DOHH2 (cell line): ENCODE measurements around the gene OCA2.

Experiments used
- H3F3A ChIP-seq: fragments of 200-600 bp; sonication (generic), shearing (Covaris generic); 2 replicates; pipeline ENCODE4 v1.6.0; 2016; ENCODE audit warnings: antibody characterized with exemption, mild to moderate bottlenecking; ENCODE audit not compliant: control insufficient read depth, insufficient read depth
- H3K27ac ChIP-seq: fragments of 200-600 bp; sonication (generic); 2 replicates; pipeline ENCODE4 v1.5.1; 2014; ENCODE audit warnings: low read depth, mild to moderate bottlenecking, low read length, moderate library complexity
- H3K27me3 ChIP-seq: fragments of 200-600 bp; sonication (generic); 2 replicates; pipeline ENCODE4 v1.6.1; 2014; ENCODE audit warnings: mild to moderate bottlenecking, low read length, mixed read lengths; ENCODE audit not compliant: control insufficient read depth
- H3K36me3 ChIP-seq: fragments of 200-600 bp; sonication (generic); 2 replicates; pipeline ENCODE4 v1.6.1; 2014; ENCODE audit warnings: mild to moderate bottlenecking, low read length, moderate library complexity, mixed read lengths; ENCODE audit not compliant: control insufficient read depth
- H3K4me1 ChIP-seq: fragments of 200-600 bp; sonication (generic); 2 replicates; pipeline ENCODE4 v1.6.1; 2014; ENCODE audit warnings: mild to moderate bottlenecking, low read length, mixed read lengths; ENCODE audit not compliant: control insufficient read depth
- H3K4me2 ChIP-seq: fragments of 200-600 bp; sonication (generic); 2 replicates; pipeline ENCODE4 v1.6.0; 2014; ENCODE audit warnings: mild to moderate bottlenecking, low read length, moderate library complexity
- H3K4me3 ChIP-seq: fragments of 200-600 bp; sonication (generic); 2 replicates; pipeline ENCODE4 v1.5.1; 2014; ENCODE audit warnings: mild to moderate bottlenecking, low read length, mixed read lengths
- H3K79me2 ChIP-seq: fragments of 200-600 bp; sonication (generic); 2 replicates; pipeline ENCODE4 v1.6.1; 2014; ENCODE audit warnings: mild to moderate bottlenecking, low read length, mixed read lengths; ENCODE audit not compliant: control insufficient read depth
- H3K9me2 ChIP-seq: fragments of 200-600 bp; sonication (generic); replicated peaks from 2 replicates; pipeline ENCODE4 v1.6.1; 2014; ENCODE audit warnings: mild to moderate bottlenecking, low read length, mixed read lengths; ENCODE audit not compliant: control insufficient read depth
- H3K9me3 ChIP-seq: fragments of 200-600 bp; sonication (generic); 2 replicates; pipeline ENCODE4 v1.6.1; 2014; ENCODE audit warnings: antibody characterized with exemption, low read length, mixed read lengths; ENCODE audit not compliant: control insufficient read depth, insufficient read depth
- H4K20me1 ChIP-seq: fragments of 200-600 bp; sonication (generic); 2 replicates; pipeline ENCODE4 v1.6.0; 2014; ENCODE audit warnings: low read depth, mild to moderate bottlenecking, antibody characterized with exemption, low read length, moderate library complexity; ENCODE audit not compliant: control insufficient read depth, insufficient read depth
- CTCF ChIP-seq: fragments of 200-600 bp; sonication (generic); IDR thresholded peaks from one replicate; pipeline ENCODE4 v1.5.1; 2014; ENCODE audit warnings: antibody characterized with exemption, mild to moderate bottlenecking, low read depth, low read length; ENCODE audit not compliant: poor library complexity, severe bottlenecking
- EZH2phosphoT487 ChIP-seq: fragments of 200-600 bp; sonication (generic); IDR thresholded peaks from 2 replicates; pipeline ENCODE4 v1.6.1; 2017; ENCODE audit warnings: borderline replicate concordance, mild to moderate bottlenecking, antibody characterized with exemption, low read length, moderate library complexity, mixed read lengths

Gene OCA2

GRCh38 chr15:28107111-28107903, 8.2 kb upstream of the OCA2 start:
- H3K36me3 ChIP-seq, result peaks cover 9% of the 10 kb centered on the region
- no peaks in the 10 kb centered on the region for H4K20me1 ChIP-seq
- H3F3A ChIP-seq, result no peaks in the 10 kb centered on the region
- no peak overlapping the region for H3K27ac ChIP-seq
- H3K27me3 ChIP-seq, result no peaks in the 10 kb centered on the region
- no peak overlapping the region for H3K4me2 ChIP-seq
- H3K79me2 ChIP-seq, result no peaks in the 10 kb centered on the region
- no peaks in the 10 kb centered on the region for H3K4me1 ChIP-seq
- H3K9me2 ChIP-seq, result no peaks in the 10 kb centered on the region
- TF ChIP-seq CTCF, result no peak
- no peak for TF ChIP-seq EZH2phosphoT487
- no peaks in the 10 kb centered on the region for H3K9me3 ChIP-seq
- no peak overlapping the region for H3K4me3 ChIP-seq

DNA sequence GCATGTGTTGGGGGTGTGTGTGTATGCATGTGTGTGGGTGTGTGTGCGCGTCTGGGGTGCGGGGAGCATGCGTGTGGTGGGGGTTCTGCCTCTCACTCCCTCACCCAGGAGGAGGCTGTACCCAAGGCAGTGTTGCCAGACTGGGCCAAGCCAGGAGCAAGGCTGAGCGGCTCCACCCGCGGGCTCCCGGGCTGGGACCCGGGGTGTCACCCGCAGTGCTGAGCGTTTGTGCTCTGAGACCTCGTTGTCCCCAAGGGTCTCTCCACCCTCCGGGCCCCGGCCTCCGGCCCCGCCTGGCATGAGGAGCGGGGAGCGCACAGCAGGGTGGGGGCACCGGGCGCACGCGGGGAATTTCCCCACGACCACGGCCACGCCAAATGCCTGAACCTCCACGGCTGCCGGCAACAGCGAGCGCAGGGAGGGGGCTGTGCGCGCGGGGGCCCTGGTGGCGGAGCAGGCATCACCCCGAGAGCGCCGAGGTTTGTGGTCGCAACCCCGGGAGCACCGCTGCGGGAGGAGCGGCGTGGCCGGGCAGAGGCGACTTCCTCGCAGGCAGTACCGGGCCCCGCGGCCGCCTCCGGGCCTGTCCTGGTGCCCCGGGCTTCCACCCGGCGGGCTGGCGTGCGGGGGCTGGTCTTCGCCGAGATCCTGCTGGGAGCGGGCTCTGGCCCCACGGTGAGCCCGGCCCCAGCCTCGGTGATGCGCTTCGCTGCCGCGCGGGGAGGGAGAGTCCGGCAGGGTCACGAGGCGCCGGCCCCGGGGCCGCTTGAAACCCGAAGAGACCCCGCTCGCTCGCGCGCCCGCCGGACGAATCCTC, 7.4 kb upstream of the OCA2 start:
- peaks cover 2% of the 10 kb centered on the region for H3K36me3 ChIP-seq
- TF ChIP-seq CTCF (no peak), EZH2phosphoT487 (no peak)
- H3K9me2 ChIP-seq, result no peaks in the 10 kb centered on the region
- no peak overlapping the region for H3K27ac ChIP-seq
- no peak overlapping the region for H3K4me3 ChIP-seq
- no peaks in the 10 kb centered on the region for H3K79me2 ChIP-seq
- no peaks in the 10 kb centered on the region for H3K27me3 ChIP-seq
- H3K9me3 ChIP-seq, result no peaks in the 10 kb centered on the region
- H4K20me1 ChIP-seq, result no peaks in the 10 kb centered on the region
- no peaks in the 10 kb centered on the region for H3F3A ChIP-seq
- no peak overlapping the region for H3K4me2 ChIP-seq
- H3K4me1 ChIP-seq, result no peaks in the 10 kb centered on the region

DNA sequence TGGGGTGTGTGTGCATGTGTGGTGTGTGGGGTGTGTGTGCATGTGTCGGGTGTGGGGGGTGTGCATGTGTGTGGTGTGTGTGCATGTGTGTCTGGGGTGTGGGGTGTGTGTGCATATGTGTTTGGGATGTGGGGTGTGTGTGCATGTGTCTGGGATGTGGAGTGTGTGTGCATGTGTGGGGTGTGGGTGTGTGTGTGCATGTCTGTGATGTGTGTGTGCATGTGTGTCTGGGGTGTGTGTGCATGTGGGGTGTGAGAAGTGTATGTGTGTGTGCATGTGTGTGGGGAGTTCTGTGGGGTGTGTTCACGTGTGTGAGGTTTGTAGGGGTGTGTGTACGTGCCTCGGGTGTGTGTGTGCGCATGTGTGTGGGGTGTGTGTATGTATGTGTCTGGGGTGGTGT, 6.7 kb upstream of the OCA2 start:
- H3K36me3 ChIP-seq, result no peaks in the 10 kb centered on the region
- no peaks in the 10 kb centered on the region for H3K4me1 ChIP-seq
- H3K9me2 ChIP-seq, result no peaks in the 10 kb centered on the region
- no peaks in the 10 kb centered on the region for H3F3A ChIP-seq
- H3K79me2 ChIP-seq, result no peaks in the 10 kb centered on the region
- no peaks in the 10 kb centered on the region for H3K27me3 ChIP-seq
- no peak overlapping the region for H3K27ac ChIP-seq
- no peak overlapping the region for H3K4me3 ChIP-seq
- H4K20me1 ChIP-seq, result no peaks in the 10 kb centered on the region
- H3K4me2 ChIP-seq, result no peak overlapping the region
- TF ChIP-seq CTCF, result no peak
- no peak for TF ChIP-seq EZH2phosphoT487
- no peaks in the 10 kb centered on the region for H3K9me3 ChIP-seq
